Tibial artery (tissue), 4 donors: ENCODE results near the gene IMMT.
"Not testable (repeated sequence)": the region's sequence is repeated elsewhere in the genome, so short reads cannot be mapped to it uniquely, and the experiment has no call there.

Source experiments
- DNase-seq, 2 donors: peaks; one replicate each; pipeline ENCODE4 v3.0.0-alpha.2; 2019
- H3K27ac ChIP-seq, 2 donors: fragments of 200-600 bp; sonication (generic) in 1 of 2; 1 replicate in 1 of 2; 2 replicates in 1 of 2; pipeline ENCODE4 v1.5.1; 2018 to 2019; ENCODE audit warnings: mild to moderate bottlenecking in 1 of 2
- H3K27me3 ChIP-seq, 2 donors: fragments of 200-600 bp; sonication (generic) in 1 of 2; one replicate each; pipeline versions ENCODE4 v1.5.1 to v1.6.0; 2016 to 2019
- H3K36me3 ChIP-seq, 3 donors: fragments of 200-600 bp; sonication (generic) in 2 of 3; one replicate each; pipeline ENCODE4 v1.5.1; 2016 to 2019; ENCODE audit warnings: mild to moderate bottlenecking in 2 of 3
- H3K4me1 ChIP-seq, 4 donors: fragments of 200-600 bp; sonication (generic) in 2 of 4; 1 replicate in 3 of 4; 2 replicates in 1 of 4; pipeline ENCODE4 v1.5.1; 2016 to 2019
- H3K4me3 ChIP-seq, 2 donors: fragments of 200-600 bp; sonication (generic) in 1 of 2; 1 replicate in 1 of 2; 2 replicates in 1 of 2; pipeline ENCODE4 v1.5.1; 2018 to 2019; ENCODE audit warnings: mild to moderate bottlenecking in 2 of 2
- H3K9me3 ChIP-seq, 3 donors: fragments of 200-600 bp; sonication (generic) in 1 of 3; one replicate each; pipeline ENCODE4 v1.5.1; 2016 to 2019
- intact Hi-C: fragments of 100-400 bp; cut with DNase I; formaldehyde crosslinking; loops from one replicate; pipeline ENCODE4 v1.15.0; 2023; ENCODE audit warnings: low total_unique reads
- TF ChIP-seq, protein P1 (sequence below), 2 experiments: fragments of 200-600 bp in 1 of 2; fragments of 450-650 bp in 1 of 2; IDR thresholded peaks; one replicate each; pipeline ENCODE4 v1.5.1; 2017 to 2019; ENCODE audit warnings: antibody characterized with exemption in 2 of 2, mild to moderate bottlenecking in 1 of 2, moderate library complexity in 1 of 2

The IMMT gene

GRCh38 chr2:86230961-86231360 is 35.7 kb upstream of the IMMT start:
- Histone ChIP-seq H3K4me3 (no peak overlapping the region), H3K4me1 (peaks cover 0 to 19% (median 7%) of the 10 kb centered on the region in 4 donors), H3K27me3 (no peaks in the 10 kb centered on the region), H3K9me3 (no peaks in the 10 kb centered on the region), H3K27ac (no peak overlapping the region), H3K36me3 (peaks cover 0 to 9% (median 0%) of the 10 kb centered on the region in 3 donors)
- DNase-seq: no peak
- intact Hi-C loops: no loop called here
- TF ChIP-seq, protein P1, sequence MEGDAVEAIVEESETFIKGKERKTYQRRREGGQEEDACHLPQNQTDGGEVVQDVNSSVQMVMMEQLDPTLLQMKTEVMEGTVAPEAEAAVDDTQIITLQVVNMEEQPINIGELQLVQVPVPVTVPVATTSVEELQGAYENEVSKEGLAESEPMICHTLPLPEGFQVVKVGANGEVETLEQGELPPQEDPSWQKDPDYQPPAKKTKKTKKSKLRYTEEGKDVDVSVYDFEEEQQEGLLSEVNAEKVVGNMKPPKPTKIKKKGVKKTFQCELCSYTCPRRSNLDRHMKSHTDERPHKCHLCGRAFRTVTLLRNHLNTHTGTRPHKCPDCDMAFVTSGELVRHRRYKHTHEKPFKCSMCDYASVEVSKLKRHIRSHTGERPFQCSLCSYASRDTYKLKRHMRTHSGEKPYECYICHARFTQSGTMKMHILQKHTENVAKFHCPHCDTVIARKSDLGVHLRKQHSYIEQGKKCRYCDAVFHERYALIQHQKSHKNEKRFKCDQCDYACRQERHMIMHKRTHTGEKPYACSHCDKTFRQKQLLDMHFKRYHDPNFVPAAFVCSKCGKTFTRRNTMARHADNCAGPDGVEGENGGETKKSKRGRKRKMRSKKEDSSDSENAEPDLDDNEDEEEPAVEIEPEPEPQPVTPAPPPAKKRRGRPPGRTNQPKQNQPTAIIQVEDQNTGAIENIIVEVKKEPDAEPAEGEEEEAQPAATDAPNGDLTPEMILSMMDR (IDR thresholded peaks at IDR 0.05): no peak

GRCh38 chr2:86229221-86229620 is 34.0 kb upstream of the IMMT start:
- TF ChIP-seq, protein P1 (IDR thresholded peaks at IDR 0.05): no peak
- Histone ChIP-seq H3K4me1 (peaks cover 0 to 28% (median 17%) of the 10 kb centered on the region in 4 donors), H3K36me3 (peaks cover 0 to 9% (median 0%) of the 10 kb centered on the region in 3 donors), H3K27me3 (no peaks in the 10 kb centered on the region), H3K27ac (no peak overlapping the region), H3K4me3 (no peak overlapping the region), H3K9me3 (no peaks in the 10 kb centered on the region)
- no peak for DNase-seq
- intact Hi-C loops: loop anchor here (10.0 kb wide), 2 partner anchors 66 to 216 kb away; partner anchors contain the start of gene KDM3A

- not testable (repeated sequence) for H3K27me3 ChIP-seq, H3K36me3 ChIP-seq, H3K9me3 ChIP-seq, DNase-seq, H3K4me3 ChIP-seq, H3K27ac ChIP-seq
- H3K4me1 ChIP-seq: peaks cover 0 to 29% (median 20%) of the 10 kb centered on the region in 4 donors
- intact Hi-C loops: loop anchor here (10.0 kb wide), 2 partner anchors 66 to 216 kb away; partner anchors contain the start of gene KDM3A
Measured at GRCh38 chr2:86228574-86228973, 33.3 kb upstream of the IMMT start.

DNA sequence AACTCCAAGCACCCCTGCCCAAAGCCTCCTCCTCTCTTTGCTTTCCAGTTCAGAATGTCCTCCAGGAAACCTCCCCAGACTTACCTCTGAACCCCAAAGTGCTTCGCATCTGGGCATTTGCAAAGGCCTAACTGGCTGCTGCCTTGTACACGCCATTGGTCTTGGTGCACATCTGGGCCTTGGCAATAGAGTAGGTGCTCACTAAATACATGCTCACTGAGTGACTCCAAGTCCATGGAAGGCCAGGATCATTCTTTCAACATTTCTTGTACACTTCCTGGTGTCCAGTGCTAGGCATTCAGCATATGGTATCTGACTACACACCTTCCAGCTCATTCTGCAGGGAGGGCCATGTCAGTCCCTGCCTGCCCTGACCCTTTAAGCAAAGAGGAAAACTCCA is 32.4 kb upstream of the IMMT start:
- peaks cover 0 to 9% (median 0%) of the 10 kb centered on the region in 3 donors for H3K36me3 ChIP-seq

GRCh38 chr2:86226636-86227520 is 31.6 kb upstream of the IMMT start:
- peak overlapping the region in 1 of 2 donors; percentile 91 for H3K27ac ChIP-seq
- DNase-seq: no peak
- intact Hi-C loops: loop anchor here (10.0 kb wide), 2 partner anchors 68 to 218 kb away; partner anchors contain the start of gene KDM3A
- H3K9me3 ChIP-seq: no peaks in the 10 kb centered on the region
- TF ChIP-seq, protein P1 (IDR thresholded peaks at IDR 0.05): no peak
- H3K27me3 ChIP-seq: no peaks in the 10 kb centered on the region
- H3K36me3 ChIP-seq: peaks cover 0 to 5% (median 0%) of the 10 kb centered on the region in 3 donors
- H3K4me3 ChIP-seq: no peak overlapping the region
- peaks cover 0 to 42% (median 37%) of the 10 kb centered on the region in 4 donors for H3K4me1 ChIP-seq

More for the DNA sequence above, 32.4 kb upstream of the IMMT start:
- Histone ChIP-seq H3K9me3 (no peaks in the 10 kb centered on the region), H3K27ac (no peak overlapping the region), H3K4me1 (peaks cover 0 to 34% (median 29%) of the 10 kb centered on the region in 4 donors), H3K27me3 (no peaks in the 10 kb centered on the region), H3K4me3 (no peak overlapping the region)
- intact Hi-C loops: loop anchor here (10.0 kb wide), 2 partner anchors 67 to 217 kb away; partner anchors contain the start of gene KDM3A
- TF ChIP-seq, protein P1 (IDR thresholded peaks at IDR 0.05): no peak
- no peak for DNase-seq

GRCh38 chr2:86226070-86226469 is 30.8 kb upstream of the IMMT start:
- Histone ChIP-seq H3K36me3 (peaks cover 0 to 5% (median 0%) of the 10 kb centered on the region in 3 donors), H3K4me3 (no peak overlapping the region), H3K27ac (peak overlapping the region; percentile 91), H3K27me3 (no peaks in the 10 kb centered on the region), H3K4me1 (peaks cover 0 to 50% (median 41%) of the 10 kb centered on the region in 4 donors), H3K9me3 (no peaks in the 10 kb centered on the region)
- TF ChIP-seq, protein P1 (IDR thresholded peaks at IDR 0.05): no peak
- DNase-seq: no peak
- intact Hi-C loops: loop anchor here (10.0 kb wide), 2 partner anchors 69 to 219 kb away; partner anchors contain the start of gene KDM3A
